ENCODE results near the gene CHPF2.

DNA sequence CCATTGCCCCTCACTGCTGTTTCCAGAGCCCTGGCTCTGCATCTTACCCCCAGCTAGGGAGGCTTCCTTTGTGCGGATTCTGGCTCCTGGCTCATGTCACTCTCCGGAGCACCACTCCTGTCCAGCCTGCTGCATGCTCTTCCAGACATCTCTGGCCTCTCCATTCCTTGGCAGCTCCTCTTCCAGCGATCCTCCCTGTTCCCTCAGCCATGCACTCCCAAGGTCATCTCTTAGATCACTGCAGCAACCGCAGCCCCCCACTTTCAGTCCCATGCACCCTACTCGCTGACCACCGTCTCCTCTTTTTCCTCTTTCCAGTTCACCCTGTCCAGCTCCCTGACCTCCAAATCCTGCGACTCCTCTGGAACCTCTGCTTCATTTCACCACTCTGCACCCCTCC is 23.1 kb downstream of the CHPF2 start:
- no peak for TF ChIP-seq POLR2A (IDR thresholded peaks at IDR 0.05)
- TF ChIP-seq, protein P1, sequence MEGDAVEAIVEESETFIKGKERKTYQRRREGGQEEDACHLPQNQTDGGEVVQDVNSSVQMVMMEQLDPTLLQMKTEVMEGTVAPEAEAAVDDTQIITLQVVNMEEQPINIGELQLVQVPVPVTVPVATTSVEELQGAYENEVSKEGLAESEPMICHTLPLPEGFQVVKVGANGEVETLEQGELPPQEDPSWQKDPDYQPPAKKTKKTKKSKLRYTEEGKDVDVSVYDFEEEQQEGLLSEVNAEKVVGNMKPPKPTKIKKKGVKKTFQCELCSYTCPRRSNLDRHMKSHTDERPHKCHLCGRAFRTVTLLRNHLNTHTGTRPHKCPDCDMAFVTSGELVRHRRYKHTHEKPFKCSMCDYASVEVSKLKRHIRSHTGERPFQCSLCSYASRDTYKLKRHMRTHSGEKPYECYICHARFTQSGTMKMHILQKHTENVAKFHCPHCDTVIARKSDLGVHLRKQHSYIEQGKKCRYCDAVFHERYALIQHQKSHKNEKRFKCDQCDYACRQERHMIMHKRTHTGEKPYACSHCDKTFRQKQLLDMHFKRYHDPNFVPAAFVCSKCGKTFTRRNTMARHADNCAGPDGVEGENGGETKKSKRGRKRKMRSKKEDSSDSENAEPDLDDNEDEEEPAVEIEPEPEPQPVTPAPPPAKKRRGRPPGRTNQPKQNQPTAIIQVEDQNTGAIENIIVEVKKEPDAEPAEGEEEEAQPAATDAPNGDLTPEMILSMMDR (IDR thresholded peaks at IDR 0.05): no peak

Data from uterus (tissue), 2 donors.